Measurements from ENCODE around the gene SLC25A12.
"Not testable (repeated sequence)": the region's sequence is repeated elsewhere in the genome, so short reads cannot be mapped to it uniquely, and the experiment has no call there.

Gene SLC25A12

DNA sequence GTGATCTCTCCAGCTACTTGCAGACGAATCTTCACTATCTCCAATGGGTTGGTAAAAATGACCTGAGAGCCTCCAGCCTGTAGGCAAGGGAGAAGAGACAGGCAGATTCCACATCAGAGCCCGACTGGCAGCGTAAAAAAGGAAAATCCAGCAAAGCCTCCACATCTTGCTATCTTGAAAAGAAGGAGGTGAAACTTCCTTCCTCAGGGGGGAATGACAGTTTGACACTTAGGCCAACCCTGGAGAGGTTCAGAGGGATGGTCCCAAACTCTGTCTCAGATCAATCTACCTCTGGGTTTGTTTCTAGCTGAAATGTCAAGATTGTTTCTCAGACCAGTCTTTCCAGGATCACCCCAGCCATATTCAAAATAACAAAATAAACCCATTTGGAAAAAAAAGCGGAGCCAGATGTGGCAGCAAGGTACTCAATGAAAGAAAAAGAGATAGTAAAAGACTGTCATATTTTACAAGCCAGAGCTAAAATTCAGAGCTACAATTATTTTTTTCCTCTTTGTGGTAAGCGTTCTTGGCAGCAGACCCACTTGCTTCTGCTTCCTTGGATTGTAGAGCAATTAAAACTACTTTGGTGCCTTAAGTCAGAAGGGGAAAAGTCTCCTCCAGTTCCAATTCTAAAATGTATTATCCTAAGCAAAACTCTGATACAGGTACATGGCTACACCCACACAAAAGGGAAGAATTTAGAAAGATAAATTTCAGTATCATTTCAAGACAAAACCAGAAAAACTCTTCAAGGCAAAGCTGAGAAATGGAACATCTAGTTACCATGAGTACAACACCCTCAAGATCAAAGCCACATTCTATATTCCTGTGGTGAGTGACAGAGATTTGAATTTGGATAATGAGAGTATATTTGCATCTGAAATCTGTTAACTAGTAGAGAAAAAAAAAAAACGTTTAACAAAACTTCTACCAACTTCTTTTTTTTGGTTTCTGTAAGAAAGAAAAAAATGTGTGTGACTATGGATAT is 100.1 kb downstream of the SLC25A12 start:
- Mint-ChIP-seq H3K27ac (peak overlapping the region; percentile 77), H3K4me1 (peaks cover 12% of the 10 kb centered on the region), H3K4me3 (no peak overlapping the region), H3K36me3 (peaks cover 38% of the 10 kb centered on the region), H3K9me3 (no peaks in the 10 kb centered on the region)
- ATAC-seq (no peak), DNase-seq (ENCODE audit: low spot score in 2 of 2) (no peak)

DNA sequence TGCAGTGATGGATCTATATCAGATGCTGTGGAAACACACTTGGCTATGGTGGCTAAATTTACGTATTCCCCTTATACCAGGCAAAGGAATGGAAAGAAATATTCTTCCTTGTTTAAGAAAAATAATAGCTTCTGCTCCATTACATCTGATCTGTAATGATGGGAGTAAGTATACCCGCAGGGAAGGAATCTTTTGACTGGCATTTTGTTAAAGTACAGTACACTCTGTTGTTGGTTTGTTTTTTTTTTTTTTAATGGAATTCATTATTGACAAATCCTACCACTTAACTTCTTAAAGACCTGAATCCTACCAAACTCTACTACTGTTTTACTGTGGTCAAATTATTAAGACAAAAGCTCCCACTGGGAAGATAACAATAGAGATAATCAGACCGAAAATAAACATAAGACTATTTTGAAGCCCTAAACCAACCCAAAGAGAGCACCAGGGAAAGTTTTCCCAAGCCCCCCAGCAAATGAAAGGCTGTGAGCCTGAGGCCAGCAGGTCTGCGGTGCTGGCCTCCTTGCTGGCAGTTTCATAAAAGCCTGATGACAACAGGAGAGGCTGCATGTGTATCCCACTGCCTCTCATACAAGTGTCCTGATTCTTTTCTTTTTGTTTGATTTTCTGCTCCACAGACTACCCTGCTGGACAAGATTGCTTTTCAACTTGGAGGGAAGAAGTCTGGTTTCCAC is 101.0 kb downstream of the SLC25A12 start:
- no peaks in the 10 kb centered on the region for H3K9me3 Mint-ChIP-seq
- peak overlapping the region; percentile 77 for H3K27ac Mint-ChIP-seq
- H3K4me1 Mint-ChIP-seq, result peaks cover 6% of the 10 kb centered on the region
- H3K4me3 Mint-ChIP-seq, result no peak overlapping the region
- no peak for ATAC-seq
- DNase-seq (ENCODE audit: low spot score in 2 of 2), result no peak
- peaks cover 43% of the 10 kb centered on the region for H3K36me3 Mint-ChIP-seq

DNA sequence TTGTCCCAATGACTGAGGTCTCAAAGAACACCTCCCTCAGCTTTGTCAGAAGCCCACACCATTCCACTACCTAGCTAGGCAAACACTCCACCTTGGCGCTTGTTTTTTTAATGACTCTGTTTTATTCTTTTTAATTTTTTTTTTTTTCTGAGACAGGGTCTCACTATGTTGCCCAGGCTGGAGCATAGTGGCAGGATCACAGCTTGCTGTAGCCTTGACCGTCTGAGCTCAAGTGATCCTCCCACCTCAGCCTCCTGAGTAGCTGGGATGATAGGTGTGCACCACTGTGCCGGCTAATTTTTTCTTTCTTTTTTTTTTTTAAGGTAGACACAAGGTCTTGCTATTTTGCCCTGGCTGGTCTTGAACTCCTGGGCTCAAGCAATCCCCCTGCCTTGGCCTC is 101.9 kb downstream of the SLC25A12 start:
- Mint-ChIP-seq H3K9me3 (no peaks in the 10 kb centered on the region), H3K27ac (peak overlapping the region; percentile 26), H3K36me3 (peaks cover 50% of the 10 kb centered on the region), H3K4me1 (peaks cover 6% of the 10 kb centered on the region), H3K4me3 (no peak overlapping the region)
- ATAC-seq, result no peak
- DNase-seq (ENCODE audit: low spot score in 2 of 2), result no peak

DNA sequence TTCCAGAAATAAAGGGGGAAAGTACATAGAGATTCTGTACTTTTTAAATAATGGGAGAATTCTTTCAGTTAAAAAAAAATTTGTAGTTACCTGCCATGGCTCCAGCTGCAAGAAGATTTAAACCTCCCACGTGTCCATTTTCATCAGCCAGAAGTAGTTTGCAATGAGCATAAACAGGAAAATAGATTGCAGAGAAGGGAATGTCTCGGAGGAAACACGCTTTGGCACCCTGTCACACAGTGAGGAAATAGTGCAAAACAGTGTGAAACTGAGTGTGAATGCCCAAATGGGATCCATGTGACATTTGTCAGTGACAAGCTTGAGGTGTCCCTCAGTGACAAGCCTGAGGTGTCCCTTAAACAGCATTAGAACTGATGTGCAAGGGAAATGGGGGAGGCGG is 102.7 kb downstream of the SLC25A12 start:
- ATAC-seq (no peak), DNase-seq (ENCODE audit: low spot score in 2 of 2) (no peak)
- H3K36me3 Mint-ChIP-seq, result peaks cover 58% of the 10 kb centered on the region
- H3K27ac Mint-ChIP-seq, result no peak overlapping the region
- no peaks in the 10 kb centered on the region for H3K9me3 Mint-ChIP-seq
- H3K4me3 Mint-ChIP-seq, result no peak overlapping the region
- peaks cover 6% of the 10 kb centered on the region for H3K4me1 Mint-ChIP-seq

DNA sequence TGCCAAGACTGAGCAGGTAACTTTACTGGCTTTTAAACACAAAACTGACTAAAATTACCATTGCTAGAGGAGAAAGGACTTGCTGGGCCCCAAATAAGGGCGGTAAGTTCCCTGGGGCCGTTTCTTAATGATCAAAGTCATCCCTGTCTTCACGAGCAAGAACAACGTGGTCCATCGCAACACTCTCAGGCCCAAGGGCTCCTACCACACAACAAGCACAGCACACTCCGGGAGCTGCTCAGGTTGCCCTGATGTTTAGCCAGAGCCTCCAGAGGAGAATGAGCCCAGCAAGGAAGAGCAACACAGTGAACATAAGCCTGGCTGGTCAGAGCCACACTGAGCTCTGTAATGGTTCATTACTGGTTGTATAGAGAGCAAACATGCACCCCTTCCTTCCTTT is 104.1 kb downstream of the SLC25A12 start:
- Mint-ChIP-seq H3K27ac (peak overlapping the region; percentile 50), H3K36me3 (peaks cover 69% of the 10 kb centered on the region), H3K9me3 (no peaks in the 10 kb centered on the region), H3K4me1 (peaks cover 2% of the 10 kb centered on the region), H3K4me3 (no peak overlapping the region)
- no peak for DNase-seq (ENCODE audit: low spot score in 2 of 2)
- no peak for ATAC-seq

DNA sequence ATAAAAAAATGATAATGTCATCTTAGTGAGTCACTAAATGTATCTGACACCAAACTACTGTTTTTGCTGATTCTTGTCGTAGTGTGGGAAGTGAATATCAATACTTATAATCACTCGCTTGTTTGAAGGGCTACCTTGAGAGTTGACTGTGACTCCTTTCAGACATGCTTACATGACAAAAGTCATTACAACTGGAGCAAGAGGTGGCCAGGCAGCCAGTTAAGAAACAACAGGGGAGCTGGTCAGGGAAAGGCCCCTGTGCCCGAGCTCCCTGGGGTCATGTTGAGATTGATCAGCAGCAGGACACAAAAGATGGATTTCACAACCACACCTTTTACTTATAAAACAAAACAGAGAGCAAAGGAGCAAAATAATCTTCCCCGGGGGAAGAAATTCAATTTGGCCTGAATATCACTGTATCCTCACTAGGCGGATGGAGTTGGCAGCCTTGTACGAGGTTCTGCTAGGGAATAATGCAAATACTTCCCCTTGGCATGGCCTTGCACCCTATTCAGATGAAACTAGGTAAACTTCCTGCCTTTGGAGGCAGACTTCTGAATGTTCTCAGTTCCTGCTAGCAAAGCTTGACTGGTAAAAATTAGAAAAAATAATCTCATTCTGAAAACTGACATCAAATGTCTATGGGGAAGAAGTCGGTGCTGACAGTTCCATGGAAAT is 105.6 kb downstream of the SLC25A12 start:
- peak overlapping the region; percentile 10 for H3K27ac Mint-ChIP-seq
- H3K4me1 Mint-ChIP-seq, result no peaks in the 10 kb centered on the region
- no peak overlapping the region for H3K4me3 Mint-ChIP-seq
- H3K9me3 Mint-ChIP-seq, result no peaks in the 10 kb centered on the region
- DNase-seq (ENCODE audit: low spot score in 2 of 2), result no peak
- no peak for ATAC-seq
- H3K36me3 Mint-ChIP-seq, result peaks cover 80% of the 10 kb centered on the region

DNA sequence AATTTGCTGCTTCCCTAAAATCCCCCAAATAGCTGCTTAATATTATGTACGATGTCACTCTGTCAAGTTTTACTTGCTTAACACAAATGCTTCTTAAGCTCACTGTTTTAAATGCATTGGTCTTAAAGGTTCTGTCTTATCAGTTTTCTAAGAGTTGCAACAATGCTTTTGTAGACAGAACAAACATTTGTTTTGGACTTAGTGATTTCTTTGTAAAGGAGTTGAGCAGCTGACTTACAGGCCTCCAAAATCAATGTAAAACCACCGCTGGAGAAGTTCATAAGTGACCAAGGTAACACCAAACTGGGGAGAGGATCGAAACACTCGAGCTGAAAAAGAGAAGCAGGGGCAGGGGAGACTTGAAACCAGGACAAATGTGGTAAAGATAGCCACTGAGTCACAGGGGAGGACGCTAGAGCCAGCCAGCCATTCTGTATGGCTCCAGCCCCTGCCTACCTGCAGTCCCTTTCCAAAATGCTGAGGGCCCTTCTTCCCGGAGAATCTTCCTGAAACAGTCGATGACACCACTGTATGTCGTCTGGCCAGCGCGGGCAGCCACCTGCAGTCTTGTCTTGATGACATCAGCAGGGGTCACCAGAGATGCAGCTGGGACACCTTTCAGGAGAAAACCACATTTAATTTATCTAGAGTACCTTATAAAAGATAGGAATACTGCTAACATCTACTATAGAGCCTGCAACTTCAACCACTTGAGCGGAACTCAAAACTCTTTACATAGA is 106.5 kb downstream of the SLC25A12 start:
- ATAC-seq (no peak), DNase-seq (ENCODE audit: low spot score in 2 of 2) (no peak)
- Mint-ChIP-seq H3K4me1 (no peaks in the 10 kb centered on the region), H3K36me3 (peaks cover 73% of the 10 kb centered on the region), H3K4me3 (no peak overlapping the region), H3K9me3 (no peaks in the 10 kb centered on the region), H3K27ac (no peak overlapping the region)

DNA sequence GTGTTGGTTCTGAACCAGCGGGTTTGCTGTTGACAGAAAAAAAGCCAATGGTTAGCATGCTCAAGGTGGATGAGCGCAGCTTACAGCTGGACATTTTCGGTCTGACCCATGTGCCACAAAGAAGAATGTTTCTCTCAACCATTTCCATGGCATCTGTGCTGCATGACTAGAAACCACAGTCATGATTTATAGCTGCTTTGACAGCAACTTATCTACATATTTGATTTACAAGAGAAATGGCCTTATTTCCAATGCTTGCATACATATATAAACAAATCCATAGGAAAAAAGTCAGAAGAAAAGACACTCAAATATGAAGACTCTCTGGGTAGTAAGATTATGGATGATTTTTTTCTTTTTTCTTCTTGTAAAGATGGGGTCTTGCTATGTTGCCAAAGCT is 108.6 kb downstream of the SLC25A12 start:
- no peak for ATAC-seq
- no peak for DNase-seq (ENCODE audit: low spot score in 2 of 2)
- H3K36me3 Mint-ChIP-seq, result peaks cover 52% of the 10 kb centered on the region
- H3K9me3 Mint-ChIP-seq, result no peaks in the 10 kb centered on the region
- H3K4me3 Mint-ChIP-seq, result no peak overlapping the region
- H3K4me1 Mint-ChIP-seq, result no peaks in the 10 kb centered on the region
- no peak overlapping the region for H3K27ac Mint-ChIP-seq

DNA sequence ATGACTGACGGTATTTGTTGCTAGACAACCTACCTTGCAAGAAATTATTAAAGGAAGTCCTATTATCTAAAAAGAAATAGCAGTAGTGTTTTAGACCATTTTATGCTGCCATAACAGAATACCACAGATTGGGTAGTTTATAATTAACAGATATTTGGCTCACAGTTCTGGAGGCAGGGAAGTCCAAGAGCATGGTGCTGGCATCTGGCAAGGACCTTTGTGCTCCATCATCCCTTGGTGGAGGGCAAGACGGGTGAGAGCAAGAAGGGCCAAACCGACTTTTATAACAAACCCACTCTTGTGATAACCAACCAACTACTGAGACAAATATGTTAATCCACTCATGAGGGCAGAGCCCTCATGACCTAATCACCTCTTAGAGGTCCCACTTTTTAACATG is 115.5 kb downstream of the SLC25A12 start:
- no peak for DNase-seq (ENCODE audit: low spot score in 2 of 2)
- Mint-ChIP-seq H3K4me3 (no peak overlapping the region), H3K36me3 (no peaks in the 10 kb centered on the region), H3K27ac (no peak overlapping the region), H3K4me1 (no peaks in the 10 kb centered on the region), H3K9me3 (peaks cover 6% of the 10 kb centered on the region)
- ATAC-seq, result no peak

DNA sequence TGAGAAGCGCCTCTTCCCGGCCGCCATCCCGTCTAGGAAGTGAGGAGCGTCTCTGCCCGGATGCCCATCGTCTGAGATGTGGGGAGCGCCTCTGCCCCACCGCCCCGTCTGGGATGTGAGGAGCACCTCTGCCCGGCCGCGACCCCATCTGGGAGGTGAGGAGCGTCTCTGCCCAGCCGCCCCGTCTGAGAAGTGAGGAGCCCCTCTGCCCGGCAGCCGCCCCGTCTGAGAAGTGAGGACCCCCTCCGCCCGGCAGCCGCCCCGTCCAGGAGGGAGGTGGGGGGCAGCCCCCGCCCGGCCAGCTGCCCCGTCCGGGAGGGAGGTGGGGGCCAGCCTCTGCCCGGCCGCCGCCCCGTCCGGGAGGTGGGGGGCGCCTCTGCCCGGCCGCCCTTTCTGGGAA is 119.5 kb downstream of the SLC25A12 start:
- not testable (repeated sequence) for H3K9me3 Mint-ChIP-seq; ATAC-seq; H3K4me1 Mint-ChIP-seq; DNase-seq (ENCODE audit: low spot score in 2 of 2); H3K27ac Mint-ChIP-seq; H3K4me3 Mint-ChIP-seq; H3K36me3 Mint-ChIP-seq

DNA sequence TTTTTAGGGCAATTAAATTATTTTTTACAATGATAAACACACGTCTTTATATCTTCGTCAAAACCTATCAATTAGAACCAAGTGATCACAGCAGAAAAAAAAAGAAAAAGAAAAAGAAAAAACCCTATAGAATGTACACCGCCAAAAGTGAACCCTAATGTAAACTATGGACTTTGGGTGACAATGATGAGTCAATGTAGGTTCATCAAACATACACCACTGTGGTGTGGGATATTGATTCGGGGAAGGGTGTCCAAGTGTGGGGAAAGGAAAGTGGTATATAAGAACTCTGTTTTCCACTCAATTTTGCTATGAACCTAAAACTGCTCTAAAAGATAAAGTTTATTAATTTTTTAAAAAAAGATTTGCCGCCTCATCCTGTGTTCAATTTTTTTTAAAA is 121.7 kb downstream of the SLC25A12 start:
- Mint-ChIP-seq H3K4me3 (no peak overlapping the region), H3K9me3 (peaks cover 3% of the 10 kb centered on the region), H3K27ac (no peak overlapping the region), H3K4me1 (no peaks in the 10 kb centered on the region), H3K36me3 (no peaks in the 10 kb centered on the region)
- no peak for ATAC-seq
- no peak for DNase-seq (ENCODE audit: low spot score in 2 of 2)

DNA sequence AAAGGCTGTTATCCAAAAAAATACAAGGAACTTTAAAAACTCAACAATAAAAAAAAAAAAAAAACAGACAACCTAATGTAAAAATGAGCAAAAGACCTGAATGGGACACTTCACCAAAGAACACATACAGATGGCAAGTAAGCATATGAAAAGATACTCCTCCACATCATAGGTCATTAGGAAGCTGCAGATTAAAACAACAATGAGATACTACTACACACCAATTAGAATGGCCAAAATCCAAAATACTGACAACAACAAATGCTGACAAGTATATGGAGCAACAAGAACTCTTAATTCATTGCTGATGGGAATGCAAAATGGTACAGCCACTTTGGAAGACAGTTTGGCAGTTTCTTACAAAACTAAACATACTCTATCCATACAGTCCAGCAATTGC is 122.6 kb downstream of the SLC25A12 start:
- DNase-seq (ENCODE audit: low spot score in 2 of 2), result no peak
- ATAC-seq, result no peak
- Mint-ChIP-seq H3K4me1 (no peaks in the 10 kb centered on the region), H3K4me3 (no peak overlapping the region), H3K27ac (no peak overlapping the region), H3K9me3 (peaks cover 3% of the 10 kb centered on the region), H3K36me3 (no peaks in the 10 kb centered on the region)

DNA sequence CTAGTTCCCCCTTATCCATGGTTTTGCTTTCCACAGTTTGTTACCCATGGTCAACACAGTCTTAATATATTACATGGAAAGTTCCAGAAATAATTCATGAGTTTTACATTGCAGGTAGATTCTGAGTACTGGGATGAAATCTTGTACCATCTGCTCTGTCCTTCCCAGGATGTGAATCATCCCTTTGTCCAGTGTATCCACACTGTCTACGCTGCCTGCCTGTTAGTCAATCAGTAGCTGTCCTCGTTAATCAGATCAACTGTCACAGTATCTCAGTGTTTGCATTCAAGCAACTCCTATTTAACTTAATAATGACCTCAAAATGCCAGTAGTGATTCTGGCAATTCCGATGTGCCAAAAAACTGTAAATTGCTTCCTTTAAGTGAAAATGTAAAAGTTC is 130.4 kb downstream of the SLC25A12 start:
- no peak for DNase-seq (ENCODE audit: low spot score in 2 of 2)
- Mint-ChIP-seq H3K27ac (no peak overlapping the region), H3K36me3 (peaks cover 7% of the 10 kb centered on the region), H3K4me1 (no peaks in the 10 kb centered on the region), H3K4me3 (no peak overlapping the region), H3K9me3 (no peaks in the 10 kb centered on the region)
- ATAC-seq, result no peak

DNA sequence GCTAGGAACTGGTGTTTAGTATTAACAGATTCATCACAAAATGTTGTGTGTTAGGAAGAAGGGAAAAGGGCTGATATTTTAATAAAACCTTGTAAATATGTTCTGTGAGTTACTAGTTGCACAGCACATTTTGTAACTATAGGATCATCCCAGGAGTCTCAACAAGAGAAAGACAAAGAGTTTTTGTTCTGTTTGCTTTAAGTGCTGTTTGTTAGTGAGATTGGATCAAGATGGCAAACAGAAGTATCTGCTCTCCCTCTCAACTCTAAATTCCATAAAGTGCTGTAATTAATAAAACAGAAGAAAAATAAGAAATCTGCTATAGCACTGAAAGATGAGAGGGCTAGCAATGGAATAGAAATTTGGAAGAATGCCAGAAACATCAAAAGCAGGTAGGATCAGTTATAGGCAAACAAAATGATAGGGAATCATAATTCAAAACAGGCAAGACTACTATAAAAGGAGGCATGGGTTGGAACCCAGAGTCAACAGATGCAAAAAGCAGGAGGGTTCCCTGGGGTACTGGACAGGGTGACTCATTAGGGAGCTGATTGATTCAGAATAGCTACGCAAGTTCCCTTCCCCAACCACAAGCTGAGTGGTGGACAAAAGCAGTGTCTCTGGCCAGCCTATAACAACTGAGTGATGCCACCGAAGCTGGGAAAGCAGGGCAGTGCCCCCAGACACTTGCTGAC is 131.0 kb downstream of the SLC25A12 start:
- H3K9me3 Mint-ChIP-seq, result peaks cover 5% of the 10 kb centered on the region
- H3K4me1 Mint-ChIP-seq, result no peaks in the 10 kb centered on the region
- no peak overlapping the region for H3K27ac Mint-ChIP-seq
- H3K4me3 Mint-ChIP-seq, result no peak overlapping the region
- DNase-seq (ENCODE audit: low spot score in 2 of 2) (no peak), ATAC-seq (no peak)
- H3K36me3 Mint-ChIP-seq, result peaks cover 12% of the 10 kb centered on the region

Measured in stimulated activated effector memory CD8-positive, alpha-beta T cell treated with anti-CD3 and anti-CD28 coated beads, Interleukin-12 subunit alpha, Interleukin-12 subunit beta, amount 100 ng/mL, for 72 hours (primary cell).